PC-3 (cell line): ENCODE results near the gene GRPR. TPM values are rescaled to one million over a fixed set of nuclear protein-coding genes. Genes with fewer than 3 reads are reported as not detected.

Experiments
- ATAC-seq: fragments of 200-7000 bp; cut with Tn5 transposase; 2 replicates; pipeline ENCODE4 v1.9.1; 2020; ENCODE audit warnings: mild to moderate bottlenecking, moderate library complexity
- BruUV-seq: library from RNA; stranded (reverse); fragments of 400-500 nt; replicated peaks from 2 replicates; lab custom pipeline; 2021; lab: Mats Ljungman, UMichigan
- CTCF ChIA-PET: fragments of 300-600 bp; sonication (Branson Sonifier 250); formaldehyde crosslinking; loops from one replicate; lab custom pipeline; 2022; ENCODE audit warnings: antibody characterized with exemption; lab: Charles Lee
- POLR2A ChIA-PET: fragments of 300-600 bp; sonication (Branson Sonifier 250); formaldehyde crosslinking; loops from one replicate; lab custom pipeline; 2022; ENCODE audit warnings: antibody characterized with exemption; ENCODE audit not compliant: unreplicated experiment; lab: Charles Lee
- DNase-seq: peaks from one replicate; pipeline ENCODE4 v3.0.0-alpha.2; 2015
- H2AFZ ChIP-seq: fragments of 300-600 bp; sonication (generic); 2 replicates; pipeline ENCODE4 v1.6.0; 2016; ENCODE audit warnings: antibody characterized with exemption, low read length
- H3F3A ChIP-seq: fragments of 300-600 bp; sonication (generic); one replicate; pipeline ENCODE4 v1.6.0; 2017; ENCODE audit warnings: antibody characterized with exemption, low read length, control low read depth, mild to moderate bottlenecking; ENCODE audit not compliant: unreplicated experiment
- H3K27ac ChIP-seq: fragments of 300-600 bp; sonication (generic); 2 replicates; pipeline ENCODE4 v1.5.1; 2016; ENCODE audit warnings: mild to moderate bottlenecking, low read length
- H3K27me3 ChIP-seq: fragments of 300-600 bp; sonication (generic); 2 replicates; pipeline ENCODE4 v1.6.1; 2016; ENCODE audit warnings: low read length, mixed read lengths
- H3K36me3 ChIP-seq: fragments of 300-600 bp; sonication (generic); 2 replicates; pipeline ENCODE4 v1.6.1; 2016; ENCODE audit warnings: low read depth, mixed run types, low read length, mixed read lengths
- H3K4me1 ChIP-seq: fragments of 300-600 bp; sonication (generic); 2 replicates; pipeline ENCODE4 v1.5.1; 2016; ENCODE audit warnings: low read length; ENCODE audit not compliant: insufficient read depth
- H3K4me2 ChIP-seq: fragments of 300-600 bp; sonication (generic); 2 replicates; pipeline ENCODE4 v1.6.0; 2016; ENCODE audit warnings: low read length
- H3K4me3 ChIP-seq: fragments of 300-600 bp; sonication (generic); 2 replicates; pipeline ENCODE4 v1.5.1; 2016; ENCODE audit warnings: mild to moderate bottlenecking, low read length, mixed read lengths
- H3K79me2 ChIP-seq: fragments of 300-600 bp; sonication (generic); 2 replicates; pipeline ENCODE4 v1.6.1; 2017; ENCODE audit warnings: low read length, mixed read lengths
- H3K9ac ChIP-seq: fragments of 300-600 bp; sonication (generic); 2 replicates; pipeline ENCODE4 v1.6.0; 2016; ENCODE audit warnings: mild to moderate bottlenecking, low read length
- H3K9me2 ChIP-seq: fragments of 300-600 bp; sonication (generic); replicated peaks from 2 replicates; pipeline ENCODE4 v1.6.1; 2016; ENCODE audit warnings: mixed run types, low read length, mixed read lengths
- H3K9me3 ChIP-seq: fragments of 300-600 bp; sonication (generic); 2 replicates; pipeline ENCODE4 v1.6.1; 2016; ENCODE audit warnings: low read length, mixed read lengths
- H4K20me1 ChIP-seq: fragments of 300-600 bp; sonication (generic); 2 replicates; pipeline ENCODE4 v1.6.1; 2016; ENCODE audit warnings: low read length, mixed read lengths
- CTCF ChIP-seq: fragments of 300-600 bp; sonication (generic); conservative IDR thresholded peaks from 2 replicates; pipeline ENCODE4 v1.5.1; 2017; ENCODE audit warnings: antibody characterized with exemption, low read depth, mild to moderate bottlenecking, low read length
- EZH2 ChIP-seq: fragments of 300-600 bp; sonication (generic); IDR thresholded peaks from one replicate; pipeline ENCODE4 v1.6.1; 2017; ENCODE audit warnings: antibody characterized with exemption, mild to moderate bottlenecking, low read length; ENCODE audit not compliant: unreplicated experiment
- EZH2phosphoT487 ChIP-seq: fragments of 300-600 bp; sonication (generic); IDR thresholded peaks from 2 replicates; pipeline ENCODE4 v1.6.1; 2018; ENCODE audit warnings: mild to moderate bottlenecking, antibody characterized with exemption, low read length, borderline replicate concordance
- intact Hi-C: fragments of 100-400 bp; cut with micrococcal nuclease; formaldehyde crosslinking; loops from 2 replicates; pipeline ENCODE4 v1.9.0; 2023
- total RNA-seq: library from RNA; depleted of rRNA; stranded (reverse); fragments of >200 nt; gene quantifications from 2 replicates; pipeline ENCODE4 v1.2.3, GENCODE V29; 2014

Gene GRPR
- total RNA-seq, 1 experiment from 2014 or later, result 26.5 TPM

- POLR2A ChIA-PET, result no interaction called here
- Histone ChIP-seq H3K4me3 (no peak overlapping the region), H3K4me1 (no peaks in the 10 kb centered on the region), H3F3A (no peaks in the 10 kb centered on the region), H3K9me2 (no peaks in the 10 kb centered on the region), H3K9ac (no peak overlapping the region), H3K27ac (no peak overlapping the region), H4K20me1 (no peaks in the 10 kb centered on the region), H3K27me3 (no peaks in the 10 kb centered on the region), H3K4me2 (no peak overlapping the region), H2AFZ (no peak overlapping the region), H3K36me3 (no peaks in the 10 kb centered on the region), H3K79me2 (no peaks in the 10 kb centered on the region), H3K9me3 (no peaks in the 10 kb centered on the region)
- BruUV-seq, result no TSS peak
- intact Hi-C loops, result no loop called here
- ATAC-seq (no peak), DNase-seq (no peak)
- CTCF ChIA-PET, result no interaction called here
- TF ChIP-seq CTCF (no peak), EZH2 (no peak), EZH2phosphoT487 (no peak)
These were observed 8.8 kb upstream of the GRPR start for GRCh38 chrX:16114611-16115010.

- no peaks in the 10 kb centered on the region for H3F3A ChIP-seq
- intact Hi-C loops, result loop anchor here (5.0 to 10.0 kb wide), 3 partner anchors 265 to 328 kb away; partner anchors contain the start of gene AP1S2
- no peaks in the 10 kb centered on the region for H4K20me1 ChIP-seq
- DNase-seq, result no peak
- ATAC-seq, result no peak
- no peak overlapping the region for H3K27ac ChIP-seq
- H3K4me3 ChIP-seq, result no peak overlapping the region
- H3K9ac ChIP-seq, result no peak overlapping the region
- BruUV-seq, result no TSS peak
- H2AFZ ChIP-seq, result no peak overlapping the region
- no peaks in the 10 kb centered on the region for H3K4me1 ChIP-seq
- H3K9me3 ChIP-seq, result no peaks in the 10 kb centered on the region
- ChIA-PET CTCF (no interaction called here), POLR2A (no interaction called here)
- H3K9me2 ChIP-seq, result no peaks in the 10 kb centered on the region
- no peak for TF ChIP-seq EZH2
- no peaks in the 10 kb centered on the region for H3K27me3 ChIP-seq
- no peak overlapping the region for H3K4me2 ChIP-seq
- H3K79me2 ChIP-seq, result peaks cover 12% of the 10 kb centered on the region
- no peaks in the 10 kb centered on the region for H3K36me3 ChIP-seq
These were observed 3.8 kb upstream of the GRPR start for GRCh38 chrX:16119353-16120220.

- no TSS peak for BruUV-seq
- no peak overlapping the region for H2AFZ ChIP-seq
- intact Hi-C loops, result loop anchor here (5.0 to 10.0 kb wide), 3 partner anchors 266 to 327 kb away; partner anchors contain the start of gene AP1S2
These were observed 2.9 kb upstream of the GRPR start for GRCh38 chrX:16120431-16120830.

More at GRCh38 chrX:16120431-16120830, 2.9 kb upstream of the GRPR start:
- Histone ChIP-seq H3K27ac (no peak overlapping the region), H3F3A (no peaks in the 10 kb centered on the region), H3K79me2 (peaks cover 20% of the 10 kb centered on the region), H3K36me3 (no peaks in the 10 kb centered on the region), H3K9ac (no peak overlapping the region), H3K4me2 (no peak overlapping the region), H3K4me3 (no peak overlapping the region), H3K27me3 (no peaks in the 10 kb centered on the region), H4K20me1 (no peaks in the 10 kb centered on the region), H3K9me2 (no peaks in the 10 kb centered on the region), H3K4me1 (no peaks in the 10 kb centered on the region), H3K9me3 (no peaks in the 10 kb centered on the region)
- ChIA-PET POLR2A (no interaction called here), CTCF (no interaction called here)
- no peak for ATAC-seq
- DNase-seq, result no peak
- TF ChIP-seq EZH2, result no peak
- TF ChIP-seq CTCF, result no peak
- no peak for TF ChIP-seq EZH2phosphoT487
